Retinal pigment epithelial cell (primary cell): ENCODE data around the gene XYLT2.
A peak's percentile ranks its signal among the peaks of the same experiment; 100 is the strongest.

Experiments used
- DNase-seq: peaks from one replicate; pipeline ENCODE4 v3.0.0-alpha.2; 2010; ENCODE audit warnings: low read depth
- H3K4me3 ChIP-seq: 2 replicates; pipeline ENCODE4 v1.5.1; 2011; ENCODE audit warnings: mild to moderate bottlenecking, low read length, control low read depth, moderate library complexity
- CTCF ChIP-seq: conservative IDR thresholded peaks from 2 replicates; pipeline ENCODE4 v1.5.1; 2011; ENCODE audit warnings: low read depth, low read length, control low read depth, inconsistent platforms

The XYLT2 gene

GRCh38 chr17:50360486-50361115 is 14.7 kb downstream of the XYLT2 start:
- DNase-seq: no peak
- TF ChIP-seq CTCF: no peak
- H3K4me3 ChIP-seq: no peak overlapping the region

GRCh38 chr17:50361561-50362480 is 15.9 kb downstream of the XYLT2 start:
- H3K4me3 ChIP-seq: no peak overlapping the region
- peak; percentile 90 for TF ChIP-seq CTCF

GRCh38 chr17:50362661-50363060 is 16.7 kb downstream of the XYLT2 start:
- H3K4me3 ChIP-seq: no peak overlapping the region
- DNase-seq: no peak
- no peak for TF ChIP-seq CTCF

More at GRCh38 chr17:50361561-50362480, 15.9 kb downstream of the XYLT2 start:
- peak; percentile 16 for DNase-seq

- no peak for TF ChIP-seq CTCF
- DNase-seq: no peak
- H3K4me3 ChIP-seq: no peak overlapping the region
These were observed 17.5 kb downstream of the XYLT2 start for GRCh38 chr17:50363217-50364060.

- H3K4me3 ChIP-seq: no peak overlapping the region
- no peak for DNase-seq
- TF ChIP-seq CTCF: no peak
These were observed 18.1 kb downstream of the XYLT2 start for GRCh38 chr17:50364061-50364458.

- TF ChIP-seq CTCF: peak; percentile 26
- DNase-seq: no peak
- no peak overlapping the region for H3K4me3 ChIP-seq
These were observed 18.8 kb downstream of the XYLT2 start for GRCh38 chr17:50364715-50365114.
